Upper lobe of right lung (tissue), 1 donor: Measurements from ENCODE around the gene TMEM101. TPM values are rescaled to one million over a fixed set of nuclear protein-coding genes. Genes with fewer than 3 reads are reported as not detected.
"Not testable (repeated sequence)": the region's sequence is repeated elsewhere in the genome, so short reads cannot be mapped to it uniquely, and the experiment has no call there.

ENCODE experiments used
- ATAC-seq: fragments of 200-7000 bp; cut with Tn5 transposase; one replicate; pipeline ENCODE4 v1.9.1; 2020; ENCODE audit warnings: mild to moderate bottlenecking, moderate library complexity
- DNase-seq: peaks from one replicate; pipeline ENCODE4 v3.0.0-alpha.2; 2020
- H3K27ac ChIP-seq: fragments of 200-600 bp; one replicate; pipeline ENCODE4 v1.8.0; 2022
- H3K27me3 ChIP-seq: fragments of 200-600 bp; one replicate; pipeline ENCODE4 v1.8.0; 2022; ENCODE audit warnings: mild to moderate bottlenecking
- H3K36me3 ChIP-seq: fragments of 200-600 bp; one replicate; pipeline ENCODE4 v1.8.0; 2022
- H3K4me1 ChIP-seq: fragments of 200-600 bp; one replicate; pipeline ENCODE4 v1.8.0; 2022
- H3K4me3 ChIP-seq: fragments of 200-600 bp; one replicate; pipeline ENCODE4 v1.8.0; 2022; ENCODE audit warnings: mild to moderate bottlenecking
- H3K9me3 ChIP-seq: fragments of 200-600 bp; one replicate; pipeline ENCODE4 v1.8.0; 2022
- CTCF ChIP-seq: fragments of 200-600 bp; IDR thresholded peaks from one replicate; pipeline ENCODE4 v1.8.0; 2022; ENCODE audit warnings: antibody characterized with exemption
- intact Hi-C: fragments of 100-400 bp; cut with DNase I; formaldehyde crosslinking; loops from one replicate; pipeline ENCODE4 v1.11.0; 2022
- total RNA-seq: library from RNA; stranded (reverse); fragmentation: NEBNext Ultra II Directional; extraction: Animal tissue kit (Norgen Biotek cat#: 25700); gene quantifications from one replicate; pipeline ENCODE4 v1.2.1, GENCODE V29; 2021
- donor health status: DM: no; HTN: yes; CAD: no; lungs with severe emphysema.

Gene TMEM101
- total RNA-seq, 1 donor from 2014 or later, result 27.4 TPM

- ATAC-seq, result no peak
- H3K4me1 ChIP-seq, result no peaks in the 10 kb centered on the region
- no peak overlapping the region for H3K27ac ChIP-seq
- peaks cover 5% of the 10 kb centered on the region for H3K27me3 ChIP-seq
- TF ChIP-seq CTCF, result no peak
- H3K4me3 ChIP-seq, result no peak overlapping the region
- H3K9me3 ChIP-seq, result no peaks in the 10 kb centered on the region
- no peaks in the 10 kb centered on the region for H3K36me3 ChIP-seq
- DNase-seq, result no peak
- intact Hi-C loops, result no loop called here
These were observed 44.4 kb downstream of the TMEM101 start for GRCh38 chr17:43970366-43970765.

GRCh38 chr17:43967251-43967875 is 47.4 kb downstream of the TMEM101 start:
- Histone ChIP-seq H3K27ac (no peak overlapping the region), H3K4me1 (no peaks in the 10 kb centered on the region), H3K27me3 (no peaks in the 10 kb centered on the region), H3K36me3 (no peaks in the 10 kb centered on the region), H3K4me3 (no peak overlapping the region), H3K9me3 (no peaks in the 10 kb centered on the region)
- DNase-seq, result no peak
- no peak for ATAC-seq
- no peak for TF ChIP-seq CTCF
- intact Hi-C loops, result no loop called here

GRCh38 chr17:43966276-43966675 is 48.5 kb downstream of the TMEM101 start:
- Histone ChIP-seq H3K4me1 (no peaks in the 10 kb centered on the region), H3K9me3 (no peaks in the 10 kb centered on the region), H3K27me3 (peaks cover 6% of the 10 kb centered on the region), H3K36me3 (no peaks in the 10 kb centered on the region), H3K4me3 (no peak overlapping the region), H3K27ac (no peak overlapping the region)
- TF ChIP-seq CTCF, result no peak
- ATAC-seq, result no peak
- intact Hi-C loops, result no loop called here
- DNase-seq, result no peak

- Histone ChIP-seq H3K4me1 (no peaks in the 10 kb centered on the region), H3K36me3 (no peaks in the 10 kb centered on the region), H3K27me3 (peaks cover 8% of the 10 kb centered on the region), H3K4me3 (no peak overlapping the region), H3K9me3 (no peaks in the 10 kb centered on the region), H3K27ac (no peak overlapping the region)
- no peak for TF ChIP-seq CTCF
- DNase-seq (no peak), ATAC-seq (no peak)
- intact Hi-C loops, result no loop called here
These were observed 52.3 kb downstream of the TMEM101 start for GRCh38 chr17:43962479-43962878.

GRCh38 chr17:43961954-43962353 is 52.8 kb downstream of the TMEM101 start:
- no peak for TF ChIP-seq CTCF
- Histone ChIP-seq H3K4me1 (no peaks in the 10 kb centered on the region), H3K36me3 (no peaks in the 10 kb centered on the region), H3K27me3 (peaks cover 8% of the 10 kb centered on the region), H3K27ac (no peak overlapping the region), H3K9me3 (no peaks in the 10 kb centered on the region), H3K4me3 (no peak overlapping the region)
- no peak for DNase-seq
- intact Hi-C loops, result no loop called here
- no peak for ATAC-seq

GRCh38 chr17:43961292-43961691 is 53.5 kb downstream of the TMEM101 start:
- H3K36me3 ChIP-seq, DNase-seq, intact Hi-C loops, H3K4me3 ChIP-seq, H3K4me1 ChIP-seq, H3K27me3 ChIP-seq, H3K9me3 ChIP-seq, H3K27ac ChIP-seq, ATAC-seq: not testable (repeated sequence)

Other genes with a start within 250 kb of the TMEM101 start
- gene DUSP3, start 236.0 kb downstream of the TMEM101 start, total RNA-seq, result 100.0 TPM
- gene CFAP97D1, start 234.5 kb downstream of the TMEM101 start, total RNA-seq, result not detected
- gene MPP3, start 181.8 kb downstream of the TMEM101 start, total RNA-seq, result 28.6 TPM
- 0.81 TPM for gene CD300LG, start 167.8 kb downstream of the TMEM101 start, total RNA-seq
- gene MPP2, start 107.4 kb downstream of the TMEM101 start, total RNA-seq, result 0.49 TPM
- gene PPY, start 72.5 kb downstream of the TMEM101 start, total RNA-seq, result not detected
- not detected for gene PYY, start 61.0 kb downstream of the TMEM101 start, total RNA-seq
- gene NAGS, start 10.3 kb downstream of the TMEM101 start, total RNA-seq, result 7.1 TPM
- gene LSM12, start 51.7 kb upstream of the TMEM101 start, total RNA-seq, result 39.8 TPM
- 39.7 TPM for gene G6PC3, start 55.8 kb upstream of the TMEM101 start, total RNA-seq
- 55.3 TPM for gene HDAC5, start 108.7 kb upstream of the TMEM101 start, total RNA-seq
- gene HROB, start 127.0 kb upstream of the TMEM101 start, total RNA-seq, result 0.35 TPM
- not detected for gene ASB16, start 155.7 kb upstream of the TMEM101 start, total RNA-seq
- 38.8 TPM for gene TMUB2, start 172.0 kb upstream of the TMEM101 start, total RNA-seq
- 65.0 TPM for gene ATXN7L3, start 184.9 kb upstream of the TMEM101 start, total RNA-seq
- gene UBTF, start 204.7 kb upstream of the TMEM101 start, total RNA-seq, result 62.6 TPM